Activated effector memory CD4-positive, alpha-beta T cell treated with anti-CD3 and anti-CD28 coated beads, Interleukin-2, amount 50 U/mL, for 16 hours (primary cell): ENCODE data around the gene PLCL2.
A peak's percentile ranks its signal among the peaks of the same experiment; 100 is the strongest.

Experiments
- DNase-seq: peaks from one replicate; pipeline ENCODE4 v3.0.0-alpha.2; 2020

PLCL2 gene

GRCh38 chr3:16896094-16896627 lies 11.4 kb downstream of the PLCL2 start:
- no peak for DNase-seq

GRCh38 chr3:16896820-16897219 lies 12.1 kb downstream of the PLCL2 start:
- no peak for DNase-seq

- DNase-seq: no peak
These were observed 12.6 kb downstream of the PLCL2 start for GRCh38 chr3:16897254-16897926.

GRCh38 chr3:16898595-16899395 lies 14.0 kb downstream of the PLCL2 start:
- no peak for DNase-seq

GRCh38 chr3:16899919-16900318 lies 15.2 kb downstream of the PLCL2 start:
- no peak for DNase-seq

- no peak for DNase-seq
These were observed 16.2 kb downstream of the PLCL2 start for GRCh38 chr3:16900779-16901440.

- peak; percentile 78 for DNase-seq
These were observed 20.0 kb downstream of the PLCL2 start for GRCh38 chr3:16904423-16905417.

- DNase-seq: no peak
These were observed 20.9 kb downstream of the PLCL2 start for GRCh38 chr3:16905704-16906103.

- DNase-seq: no peak
These were observed 21.9 kb downstream of the PLCL2 start for GRCh38 chr3:16906682-16907081.

GRCh38 chr3:16907243-16907642 lies 22.5 kb downstream of the PLCL2 start:
- no peak for DNase-seq

GRCh38 chr3:16908016-16908807 lies 23.5 kb downstream of the PLCL2 start:
- DNase-seq: no peak

GRCh38 chr3:16908896-16909295 lies 24.1 kb downstream of the PLCL2 start:
- DNase-seq: no peak

- DNase-seq: no peak
These were observed 25.0 kb downstream of the PLCL2 start for GRCh38 chr3:16909802-16910201.

GRCh38 chr3:16910207-16910606 lies 25.5 kb downstream of the PLCL2 start:
- no peak for DNase-seq

GRCh38 chr3:16911916-16912315 lies 27.2 kb downstream of the PLCL2 start:
- no peak for DNase-seq

- DNase-seq: no peak
These were observed 27.9 kb downstream of the PLCL2 start for GRCh38 chr3:16912400-16913263.

GRCh38 chr3:16913264-16913580 lies 28.5 kb downstream of the PLCL2 start:
- no peak for DNase-seq

- DNase-seq: no peak
These were observed 32.1 kb downstream of the PLCL2 start for GRCh38 chr3:16916840-16917239.

GRCh38 chr3:16917256-16917935 lies 32.6 kb downstream of the PLCL2 start:
- DNase-seq: no peak
